Measurements from ENCODE around the gene RSBN1. TPM values are rescaled to one million over a fixed set of nuclear protein-coding genes. Genes with fewer than 3 reads are reported as not detected.
"Not testable (repeated sequence)": the region's sequence is repeated elsewhere in the genome, so short reads cannot be mapped to it uniquely, and the experiment has no call there.

The RSBN1 gene
- total RNA-seq, 1 donor from 2014 or later: 14.1 TPM

DNA sequence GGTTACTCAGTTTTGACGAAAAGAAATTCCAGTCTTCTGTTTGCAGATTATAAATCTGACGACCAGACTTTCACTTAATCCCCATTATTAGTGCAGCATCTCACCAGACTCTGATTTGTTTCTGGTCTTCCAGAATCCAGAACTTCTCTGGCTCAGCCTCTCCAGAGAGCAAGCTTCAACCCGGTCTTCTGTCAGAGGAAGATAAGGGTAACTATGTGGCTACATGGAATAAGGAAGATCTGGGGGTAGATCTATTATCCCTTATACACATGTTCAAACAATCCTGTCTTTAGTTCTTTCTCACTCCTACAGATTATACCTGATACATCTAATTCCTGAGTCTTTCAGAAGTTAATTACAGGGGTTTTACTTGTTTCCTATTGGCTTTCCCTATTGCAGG is 62.9 kb downstream of the RSBN1 start:
- Histone ChIP-seq H3K4me3 (ENCODE audit: low read length in 3 of 3) (no peak overlapping the region), H3K9me3 (ENCODE audit: control insufficient read depth in 3 of 3, low read length in 3 of 3) (no peaks in the 10 kb centered on the region), H3K4me1 (ENCODE audit: control insufficient read depth in 3 of 3, insufficient read depth in 3 of 3, low read length in 3 of 3) (no peaks in the 10 kb centered on the region), H3K9ac (ENCODE audit: low read depth in 1 of 3, low read length in 3 of 3) (no peak overlapping the region), H3K27me3 (ENCODE audit: control insufficient read depth in 3 of 3, insufficient read depth in 3 of 3, low read length in 3 of 3) (no peaks in the 10 kb centered on the region), H3K27ac (ENCODE audit: low read depth, low read length) (no peak overlapping the region), H3K36me3 (ENCODE audit: control insufficient read depth in 3 of 3, insufficient read depth in 3 of 3, low read length in 3 of 3) (no peaks in the 10 kb centered on the region)

- Histone ChIP-seq H3K27ac (ENCODE audit: low read depth, low read length) (no peak overlapping the region), H3K9me3 (ENCODE audit: control insufficient read depth in 3 of 3, low read length in 3 of 3) (no peaks in the 10 kb centered on the region), H3K27me3 (ENCODE audit: control insufficient read depth in 3 of 3, insufficient read depth in 3 of 3, low read length in 3 of 3) (no peaks in the 10 kb centered on the region), H3K36me3 (ENCODE audit: control insufficient read depth in 3 of 3, insufficient read depth in 3 of 3, low read length in 3 of 3) (peaks cover 0 to 4% (median 2%) of the 10 kb centered on the region in 3 donors), H3K4me3 (ENCODE audit: low read length in 3 of 3) (no peak overlapping the region), H3K4me1 (ENCODE audit: control insufficient read depth in 3 of 3, insufficient read depth in 3 of 3, low read length in 3 of 3) (no peaks in the 10 kb centered on the region), H3K9ac (ENCODE audit: low read depth in 1 of 3, low read length in 3 of 3) (no peak overlapping the region)
Observed at GRCh38 chr1:113747376-113747775, 64.9 kb downstream of the RSBN1 start.

GRCh38 chr1:113745425-113745824 is 66.9 kb downstream of the RSBN1 start:
- Histone ChIP-seq H3K36me3 (ENCODE audit: control insufficient read depth in 3 of 3, insufficient read depth in 3 of 3, low read length in 3 of 3) (peaks cover 0 to 4% (median 2%) of the 10 kb centered on the region in 3 donors), H3K9ac (ENCODE audit: low read depth in 1 of 3, low read length in 3 of 3) (no peak overlapping the region), H3K4me3 (ENCODE audit: low read length in 3 of 3) (no peak overlapping the region), H3K27me3 (ENCODE audit: control insufficient read depth in 3 of 3, insufficient read depth in 3 of 3, low read length in 3 of 3) (no peaks in the 10 kb centered on the region), H3K27ac (ENCODE audit: low read depth, low read length) (no peak overlapping the region), H3K4me1 (ENCODE audit: control insufficient read depth in 3 of 3, insufficient read depth in 3 of 3, low read length in 3 of 3) (no peaks in the 10 kb centered on the region), H3K9me3 (ENCODE audit: control insufficient read depth in 3 of 3, low read length in 3 of 3) (no peaks in the 10 kb centered on the region)

DNA sequence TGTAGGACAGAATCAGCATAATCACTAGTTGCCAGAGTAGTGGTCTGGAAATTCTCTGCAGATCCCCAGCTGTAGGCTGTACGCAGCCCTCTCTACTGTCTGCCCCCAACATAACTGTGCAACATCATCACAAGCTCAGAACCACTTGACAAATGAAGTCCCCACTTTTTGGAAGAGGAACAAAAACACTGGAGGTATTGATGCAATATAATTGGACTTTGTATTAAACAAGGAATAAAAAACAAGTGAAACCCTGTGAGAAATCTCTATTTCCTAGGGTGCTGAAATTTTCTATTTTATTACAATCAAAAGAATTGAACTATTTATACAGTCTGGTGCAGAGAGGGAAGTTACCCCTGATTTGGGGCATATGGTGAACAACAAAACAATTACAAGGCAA is 68.2 kb downstream of the RSBN1 start:
- H3K36me3 ChIP-seq (ENCODE audit: control insufficient read depth in 3 of 3, insufficient read depth in 3 of 3, low read length in 3 of 3): peaks cover 0 to 4% (median 2%) of the 10 kb centered on the region in 3 donors

DNA sequence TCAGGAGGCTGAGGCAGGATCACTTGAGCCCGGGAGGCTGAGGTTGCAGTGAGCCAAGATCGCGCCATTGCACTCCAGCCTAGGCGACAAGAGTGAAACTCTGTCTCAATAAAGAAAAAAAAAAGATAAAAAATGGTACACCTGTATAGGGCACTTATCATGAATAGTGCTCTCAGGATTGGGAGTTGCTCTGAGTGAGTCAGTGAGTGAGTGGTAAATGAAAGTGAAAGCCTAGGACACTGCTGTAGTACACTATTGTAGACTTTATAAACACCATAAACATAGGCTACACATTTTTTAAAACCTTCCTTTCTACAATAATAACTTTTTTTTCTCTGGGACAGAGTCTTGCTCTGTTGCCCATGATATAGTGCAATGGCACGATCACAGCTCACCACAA is 69.8 kb downstream of the RSBN1 start:
- Histone ChIP-seq H3K27me3 (ENCODE audit: control insufficient read depth in 3 of 3, insufficient read depth in 3 of 3, low read length in 3 of 3) (no peaks in the 10 kb centered on the region), H3K27ac (ENCODE audit: low read depth, low read length) (no peak overlapping the region), H3K36me3 (ENCODE audit: control insufficient read depth in 3 of 3, insufficient read depth in 3 of 3, low read length in 3 of 3) (peaks cover 0 to 4% (median 4%) of the 10 kb centered on the region in 3 donors), H3K9me3 (ENCODE audit: control insufficient read depth in 3 of 3, low read length in 3 of 3) (no peaks in the 10 kb centered on the region), H3K4me3 (ENCODE audit: low read length in 3 of 3) (no peak overlapping the region), H3K4me1 (ENCODE audit: control insufficient read depth in 3 of 3, insufficient read depth in 3 of 3, low read length in 3 of 3) (no peaks in the 10 kb centered on the region), H3K9ac (ENCODE audit: low read depth in 1 of 3, low read length in 3 of 3) (no peak overlapping the region)

More for the DNA sequence above, 68.2 kb downstream of the RSBN1 start:
- Histone ChIP-seq H3K4me1 (ENCODE audit: control insufficient read depth in 3 of 3, insufficient read depth in 3 of 3, low read length in 3 of 3) (no peaks in the 10 kb centered on the region), H3K27ac (ENCODE audit: low read depth, low read length) (no peak overlapping the region), H3K9ac (ENCODE audit: low read depth in 1 of 3, low read length in 3 of 3) (no peak overlapping the region), H3K4me3 (ENCODE audit: low read length in 3 of 3) (no peak overlapping the region), H3K27me3 (ENCODE audit: control insufficient read depth in 3 of 3, insufficient read depth in 3 of 3, low read length in 3 of 3) (no peaks in the 10 kb centered on the region), H3K9me3 (ENCODE audit: control insufficient read depth in 3 of 3, low read length in 3 of 3) (no peaks in the 10 kb centered on the region)

GRCh38 chr1:113734357-113735055 is 77.8 kb downstream of the RSBN1 start:
- H3K36me3 ChIP-seq (ENCODE audit: control insufficient read depth in 3 of 3, insufficient read depth in 3 of 3, low read length in 3 of 3): peaks cover 0 to 9% (median 0%) of the 10 kb centered on the region in 3 donors
- H3K4me3 ChIP-seq (ENCODE audit: low read length in 3 of 3): no peak overlapping the region
- H3K27ac ChIP-seq (ENCODE audit: low read depth, low read length): no peak overlapping the region
- no peaks in the 10 kb centered on the region for H3K27me3 ChIP-seq (ENCODE audit: control insufficient read depth in 3 of 3, insufficient read depth in 3 of 3, low read length in 3 of 3)
- H3K9me3 ChIP-seq (ENCODE audit: control insufficient read depth in 3 of 3, low read length in 3 of 3): no peaks in the 10 kb centered on the region
- no peaks in the 10 kb centered on the region for H3K4me1 ChIP-seq (ENCODE audit: control insufficient read depth in 3 of 3, insufficient read depth in 3 of 3, low read length in 3 of 3)
- H3K9ac ChIP-seq (ENCODE audit: low read depth in 1 of 3, low read length in 3 of 3): no peak overlapping the region

- peaks cover 0 to 10% (median 0%) of the 10 kb centered on the region in 3 donors for H3K36me3 ChIP-seq (ENCODE audit: control insufficient read depth in 3 of 3, insufficient read depth in 3 of 3, low read length in 3 of 3)
- H3K27me3 ChIP-seq (ENCODE audit: control insufficient read depth in 3 of 3, insufficient read depth in 3 of 3, low read length in 3 of 3): no peaks in the 10 kb centered on the region
- H3K4me1 ChIP-seq (ENCODE audit: control insufficient read depth in 3 of 3, insufficient read depth in 3 of 3, low read length in 3 of 3): no peaks in the 10 kb centered on the region
- H3K9ac ChIP-seq (ENCODE audit: low read depth in 1 of 3, low read length in 3 of 3): no peak overlapping the region
- H3K9me3 ChIP-seq (ENCODE audit: control insufficient read depth in 3 of 3, low read length in 3 of 3): no peaks in the 10 kb centered on the region
- no peak overlapping the region for H3K4me3 ChIP-seq (ENCODE audit: low read length in 3 of 3)
- H3K27ac ChIP-seq (ENCODE audit: low read depth, low read length): no peak overlapping the region
Observed at GRCh38 chr1:113732802-113733201, 79.5 kb downstream of the RSBN1 start.

DNA sequence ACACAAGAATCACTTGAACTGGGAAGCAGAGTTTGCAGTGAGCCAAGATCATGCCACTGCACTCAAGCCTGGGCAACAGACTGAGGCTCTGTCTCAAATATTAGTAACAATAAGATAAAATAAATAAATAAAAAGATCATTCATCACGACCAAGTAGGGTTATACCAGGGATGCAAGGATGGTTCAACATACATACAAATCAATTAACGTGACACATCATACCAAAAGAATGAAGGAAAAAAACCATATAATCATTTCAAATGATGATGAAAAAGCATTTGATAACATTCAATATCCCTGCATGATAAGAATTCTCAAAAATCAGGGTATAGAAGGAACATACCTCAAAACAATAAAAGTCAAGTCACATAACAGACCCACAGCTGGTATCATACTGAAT is 91.3 kb downstream of the RSBN1 start:
- no peaks in the 10 kb centered on the region for H3K27me3 ChIP-seq (ENCODE audit: control insufficient read depth in 3 of 3, insufficient read depth in 3 of 3, low read length in 3 of 3)
- H3K9ac ChIP-seq (ENCODE audit: low read depth in 1 of 3, low read length in 3 of 3): no peak overlapping the region
- H3K9me3 ChIP-seq (ENCODE audit: control insufficient read depth in 3 of 3, low read length in 3 of 3): no peaks in the 10 kb centered on the region
- no peak overlapping the region for H3K4me3 ChIP-seq (ENCODE audit: low read length in 3 of 3)
- H3K36me3 ChIP-seq (ENCODE audit: control insufficient read depth in 3 of 3, insufficient read depth in 3 of 3, low read length in 3 of 3): peaks cover 0 to 7% (median 6%) of the 10 kb centered on the region in 3 donors
- no peaks in the 10 kb centered on the region for H3K4me1 ChIP-seq (ENCODE audit: control insufficient read depth in 3 of 3, insufficient read depth in 3 of 3, low read length in 3 of 3)
- no peak overlapping the region for H3K27ac ChIP-seq (ENCODE audit: low read depth, low read length)

DNA sequence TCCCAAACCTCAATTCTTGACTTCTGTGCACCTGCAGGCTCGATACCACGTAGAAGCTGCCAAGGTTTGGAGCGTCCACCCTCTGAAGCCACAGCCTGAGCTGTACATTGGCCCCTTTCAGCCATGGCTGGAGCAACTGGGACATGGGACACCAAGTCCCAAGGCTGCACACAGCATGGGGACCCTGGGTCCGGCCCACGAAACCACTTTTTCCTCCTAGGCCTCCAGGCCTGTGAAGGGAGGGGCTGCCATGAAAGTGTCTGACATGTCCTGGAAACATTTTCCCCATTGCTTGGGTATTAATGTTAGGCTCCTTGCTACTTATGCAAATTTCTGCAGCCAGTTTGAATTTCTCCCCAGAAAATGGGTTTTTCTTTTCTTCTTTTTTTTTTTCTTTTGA is 93.7 kb downstream of the RSBN1 start:
- H3K27ac ChIP-seq (ENCODE audit: low read depth, low read length); H3K4me1 ChIP-seq (ENCODE audit: control insufficient read depth in 3 of 3, insufficient read depth in 3 of 3, low read length in 3 of 3); H3K27me3 ChIP-seq (ENCODE audit: control insufficient read depth in 3 of 3, insufficient read depth in 3 of 3, low read length in 3 of 3); H3K36me3 ChIP-seq (ENCODE audit: control insufficient read depth in 3 of 3, insufficient read depth in 3 of 3, low read length in 3 of 3); H3K4me3 ChIP-seq (ENCODE audit: low read length in 3 of 3); H3K9me3 ChIP-seq (ENCODE audit: control insufficient read depth in 3 of 3, low read length in 3 of 3); H3K9ac ChIP-seq (ENCODE audit: low read depth in 1 of 3, low read length in 3 of 3): not testable (repeated sequence)

- not testable (repeated sequence) for H3K4me3 ChIP-seq (ENCODE audit: low read length in 3 of 3); H3K36me3 ChIP-seq (ENCODE audit: control insufficient read depth in 3 of 3, insufficient read depth in 3 of 3, low read length in 3 of 3); H3K27me3 ChIP-seq (ENCODE audit: control insufficient read depth in 3 of 3, insufficient read depth in 3 of 3, low read length in 3 of 3); H3K9ac ChIP-seq (ENCODE audit: low read depth in 1 of 3, low read length in 3 of 3); H3K27ac ChIP-seq (ENCODE audit: low read depth, low read length); H3K9me3 ChIP-seq (ENCODE audit: control insufficient read depth in 3 of 3, low read length in 3 of 3); H3K4me1 ChIP-seq (ENCODE audit: control insufficient read depth in 3 of 3, insufficient read depth in 3 of 3, low read length in 3 of 3)
Observed at GRCh38 chr1:113717506-113717905, 94.8 kb downstream of the RSBN1 start.
